GM15510 (cell line): ENCODE results near the gene RNF220.

Experiments
- POLR2A ChIP-seq: IDR thresholded peaks from 3 replicates; pipeline ENCODE4 v1.6.1; 2011; ENCODE audit warnings: borderline replicate concordance; ENCODE audit not compliant: insufficient read length; ENCODE audit errors: extremely low read depth

RNF220 gene

DNA sequence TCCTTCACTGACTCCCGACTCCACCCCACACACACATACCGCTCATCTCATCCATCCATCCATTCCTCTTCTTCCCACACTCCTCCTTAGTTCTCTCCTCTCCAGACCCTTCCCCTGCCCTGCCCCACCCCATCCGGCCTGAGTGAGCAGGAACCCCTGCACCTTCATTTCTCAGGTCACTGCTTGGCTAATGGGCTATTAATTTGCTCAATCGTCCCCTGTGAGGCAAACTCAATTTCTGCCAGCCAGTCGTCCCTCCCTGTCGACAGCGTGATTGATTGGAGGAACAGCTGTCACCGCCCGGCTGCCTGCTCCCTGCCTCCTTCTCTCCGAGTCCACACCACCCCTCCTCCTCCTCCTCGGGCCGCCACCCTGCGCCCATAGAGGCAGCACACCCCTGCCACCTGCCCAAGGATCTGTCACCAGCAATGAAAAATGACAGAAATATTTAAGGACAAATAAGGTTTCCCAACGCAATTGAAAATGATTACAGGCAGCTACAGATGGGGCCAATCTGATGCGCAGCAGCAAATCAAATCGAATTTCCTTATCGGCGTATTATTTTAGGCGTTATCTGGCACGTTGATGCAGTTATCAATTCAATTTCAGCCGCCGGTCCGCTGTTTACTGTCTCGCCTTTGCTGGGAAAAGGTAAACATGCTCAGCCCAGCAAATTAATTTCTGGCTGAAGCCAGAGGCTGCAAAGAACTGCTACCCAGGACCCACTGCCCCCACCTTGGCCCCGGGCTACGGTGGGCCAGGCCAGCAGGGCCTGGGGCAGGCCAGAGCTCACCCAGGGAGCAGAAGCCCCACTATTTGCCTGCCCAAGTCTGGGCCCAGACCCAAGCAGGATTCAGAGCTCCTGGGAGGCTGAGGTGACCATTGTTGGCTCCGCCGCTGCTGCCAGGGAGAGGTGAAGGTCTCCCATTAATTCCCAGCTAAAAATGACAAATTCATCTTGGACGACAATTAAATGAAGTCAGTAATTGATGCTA, 197.9 kb downstream of the RNF220 start:
- no peak for TF ChIP-seq POLR2A

DNA sequence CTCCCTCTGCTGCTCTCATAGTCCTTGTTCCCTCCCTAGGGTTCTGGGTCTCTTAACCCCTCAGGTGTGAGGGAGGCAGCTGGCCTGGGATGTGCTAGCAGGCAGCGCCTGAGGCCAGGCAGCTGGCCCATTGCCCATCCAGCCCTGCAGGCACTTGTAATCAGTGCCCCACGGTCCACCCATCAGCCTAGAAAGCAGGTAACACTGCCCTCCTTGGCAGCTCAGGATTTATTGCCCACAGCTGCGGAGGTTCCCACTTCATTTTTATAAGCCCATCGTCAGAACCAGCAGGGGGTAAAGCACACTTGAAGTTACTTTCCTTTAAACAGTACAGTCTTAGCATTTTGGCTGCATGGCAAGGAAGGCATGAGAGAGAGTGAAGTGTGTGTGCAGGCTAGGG, 198.7 kb downstream of the RNF220 start:
- no peak for TF ChIP-seq POLR2A

DNA sequence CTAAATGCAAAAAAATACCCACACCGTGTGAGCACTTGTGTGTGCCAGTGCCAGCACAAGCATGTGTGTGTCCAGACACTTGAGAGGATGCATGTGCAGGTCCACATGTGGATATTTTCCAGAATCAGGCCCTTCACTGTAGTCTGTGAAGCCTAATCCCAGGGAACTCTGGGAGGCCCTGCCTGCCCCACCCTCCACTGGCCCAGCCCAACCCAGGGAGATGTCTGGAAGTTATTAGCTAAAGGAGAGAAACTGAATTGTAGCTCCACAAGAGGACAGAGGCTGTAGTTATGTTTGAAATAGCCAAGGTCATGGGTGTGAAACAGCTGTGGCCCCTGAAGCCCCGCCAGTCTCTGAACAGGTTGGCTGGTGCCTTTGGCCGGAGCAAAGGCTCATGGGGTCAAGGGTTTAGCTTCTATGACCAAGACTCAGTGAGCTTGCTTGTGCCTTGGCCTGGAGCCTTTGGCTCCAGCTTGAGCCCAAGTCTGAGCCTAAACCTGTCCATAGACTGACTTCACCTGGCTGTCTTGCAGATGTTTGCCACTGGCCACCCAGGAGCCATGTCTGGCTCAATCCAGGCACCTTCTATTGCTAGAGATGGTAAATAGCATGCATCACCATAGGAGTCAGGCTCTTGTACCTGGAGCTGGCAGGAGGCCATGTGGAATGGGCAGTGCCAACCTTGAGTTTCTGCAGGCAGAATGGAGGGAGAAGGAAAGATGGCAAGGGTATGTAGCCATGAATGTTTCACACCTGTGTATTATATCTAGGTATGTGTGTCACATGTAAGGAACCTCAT, 199.3 kb downstream of the RNF220 start:
- no peak for TF ChIP-seq POLR2A

DNA sequence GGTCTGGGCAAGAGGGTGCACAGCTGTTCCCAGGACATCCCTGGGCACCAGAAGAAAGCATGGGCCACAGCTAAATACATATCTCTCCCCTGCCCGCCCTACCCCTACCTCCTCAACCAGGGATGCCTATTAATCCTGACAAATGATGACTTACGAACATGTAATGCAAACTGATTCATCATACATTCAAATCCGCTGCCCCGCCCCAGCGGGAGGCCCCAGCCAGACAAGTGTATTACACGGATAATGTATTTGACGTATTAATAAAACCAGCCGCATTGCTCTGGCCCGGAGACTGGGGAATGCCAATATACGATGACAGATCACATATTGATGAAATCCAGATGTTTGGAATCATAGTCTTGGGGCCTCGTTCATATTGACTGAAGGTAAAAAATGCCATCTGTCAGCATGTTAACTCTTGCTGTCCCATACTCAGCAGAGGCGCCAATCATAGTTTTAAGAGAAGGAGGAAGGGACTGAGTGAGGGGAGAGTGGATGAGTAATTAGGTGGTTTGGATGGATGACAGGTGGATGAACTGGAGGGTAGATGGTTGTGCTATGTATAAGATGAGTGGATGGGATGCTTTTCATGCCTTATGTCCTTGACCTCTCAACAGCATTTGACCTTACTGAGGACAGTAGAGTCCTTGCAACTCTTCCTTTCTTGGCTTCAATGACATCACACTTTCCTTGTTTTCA, 201.0 kb downstream of the RNF220 start:
- TF ChIP-seq POLR2A: no peak

DNA sequence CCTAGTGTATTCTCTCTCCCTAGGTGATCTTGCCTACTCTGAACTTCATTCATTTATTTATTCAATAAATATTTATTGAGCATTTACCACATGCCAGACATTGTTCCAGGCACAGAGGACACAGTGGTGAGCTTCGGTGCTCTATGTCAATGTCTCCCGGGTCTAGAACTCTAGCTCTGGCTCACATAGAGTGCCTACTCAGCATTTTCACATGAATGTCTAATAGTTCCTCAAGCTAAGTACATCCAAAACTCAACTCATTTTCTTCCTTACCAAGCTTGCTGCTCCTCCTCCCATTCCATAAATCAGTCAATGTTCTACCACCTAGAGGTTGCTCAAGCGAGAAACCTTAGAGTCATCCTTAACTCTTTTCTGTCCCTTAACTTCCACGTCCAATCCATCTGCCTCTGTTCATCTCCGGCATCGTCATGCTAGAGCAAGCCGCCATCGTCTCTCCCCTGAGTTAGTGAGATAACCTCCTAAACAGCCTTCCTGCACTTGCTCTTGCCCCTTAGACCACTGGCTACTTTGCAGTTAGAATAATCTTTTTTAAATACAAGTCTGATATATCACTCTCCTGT, 201.7 kb downstream of the RNF220 start:
- TF ChIP-seq POLR2A: no peak

DNA sequence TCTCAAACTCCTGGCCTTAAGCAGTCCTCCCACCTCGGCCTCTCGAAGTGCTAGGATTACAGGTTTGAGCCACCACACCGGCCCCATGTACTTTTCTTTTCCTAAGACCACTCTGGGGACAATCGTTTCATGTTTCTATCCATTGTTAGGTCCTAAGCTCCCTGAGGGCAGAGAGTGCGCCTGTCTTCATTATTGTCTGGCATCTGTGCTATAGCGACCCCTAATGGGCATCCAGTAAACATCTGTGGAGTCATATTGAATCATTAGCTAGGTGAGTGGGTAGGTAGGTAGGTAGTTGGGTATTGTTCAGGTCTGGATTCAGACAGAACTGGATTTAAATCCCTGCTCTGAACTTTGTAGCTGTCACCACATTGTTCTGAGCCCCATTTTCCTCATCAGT, 203.1 kb downstream of the RNF220 start:
- no peak for TF ChIP-seq POLR2A

DNA sequence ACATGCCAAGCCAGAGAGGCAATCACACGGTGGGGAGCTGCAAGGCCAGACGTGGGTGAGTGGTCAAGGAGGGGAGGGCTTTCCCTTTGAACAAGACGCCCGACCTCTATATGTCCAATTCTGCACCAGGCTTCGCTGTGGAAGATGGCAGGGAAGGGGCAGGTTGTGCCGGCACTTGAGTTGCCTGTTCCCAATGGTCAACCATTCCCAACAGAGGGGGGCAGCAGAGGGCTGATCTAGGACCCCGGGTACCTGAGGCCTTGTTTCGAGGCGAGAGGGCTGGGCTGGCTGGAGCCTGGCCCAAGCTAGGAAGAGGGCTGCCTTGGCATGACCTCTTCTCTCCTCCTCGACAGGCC, 204.3 kb downstream of the RNF220 start:
- TF ChIP-seq POLR2A: no peak

DNA sequence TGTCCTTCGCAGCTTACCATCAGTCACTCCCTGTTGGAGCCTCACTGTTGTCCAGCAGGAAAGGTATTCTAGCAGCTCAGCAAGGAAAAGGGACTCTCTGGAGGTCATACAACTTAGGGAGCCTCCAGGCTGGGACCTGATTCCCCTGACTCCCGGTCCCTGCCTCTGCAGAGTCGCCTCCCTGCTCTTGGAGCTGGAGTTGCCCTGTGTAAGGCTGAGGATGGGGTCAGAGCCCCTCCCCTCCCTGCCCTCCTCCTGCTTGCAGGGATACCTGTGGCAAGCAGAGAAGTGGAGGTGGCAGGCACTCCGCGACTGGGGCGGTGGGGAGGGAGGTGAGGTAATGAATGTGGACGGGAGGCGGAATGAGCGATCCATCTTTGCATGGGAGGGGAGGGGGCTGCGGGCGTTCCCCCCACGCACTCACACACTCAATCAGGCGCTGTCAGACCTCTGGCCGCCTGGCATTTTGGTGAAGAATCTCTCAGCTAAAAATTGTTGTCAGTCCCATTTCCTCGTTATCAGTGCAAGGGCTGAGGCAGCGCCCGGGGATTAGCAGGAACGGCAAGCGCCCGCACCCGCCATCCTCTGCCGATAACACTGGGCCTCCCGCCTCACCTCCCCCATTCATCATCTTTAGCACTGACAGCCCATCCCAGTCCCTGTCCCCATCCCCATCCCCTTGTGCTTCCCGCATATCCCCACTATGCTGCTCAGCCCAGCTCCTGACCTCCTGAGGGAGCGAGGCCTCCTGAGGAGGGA, 204.9 kb downstream of the RNF220 start:
- TF ChIP-seq POLR2A: no peak

DNA sequence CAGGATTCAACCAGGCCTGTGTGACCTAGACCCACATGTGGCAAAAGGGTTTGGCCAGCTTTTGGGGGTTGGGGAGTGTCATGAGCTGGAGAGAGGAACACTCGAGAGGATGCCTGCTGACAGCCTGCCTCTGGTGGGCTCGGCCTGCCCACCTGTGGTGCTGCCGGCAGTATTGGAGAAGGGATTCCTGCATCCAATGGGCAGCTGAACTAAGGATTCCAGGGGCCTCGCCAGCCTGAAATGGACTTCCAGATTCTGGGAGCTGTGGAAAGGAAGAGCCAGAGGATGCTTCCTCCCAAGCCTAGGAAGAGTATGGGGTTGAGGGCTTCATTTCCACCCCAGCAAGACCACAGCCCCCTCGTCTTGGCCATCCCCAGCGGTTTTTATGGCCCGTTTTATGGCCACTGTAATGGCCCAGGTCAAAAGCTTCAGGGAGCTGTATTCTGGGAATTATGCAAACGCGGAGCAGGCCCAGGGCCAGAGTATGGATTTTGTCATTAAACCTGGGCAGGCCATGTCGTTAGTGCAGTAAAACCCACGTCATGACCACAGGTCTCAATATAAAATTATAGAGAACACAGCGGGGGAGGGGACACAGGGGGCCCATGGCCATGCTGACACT, 205.6 kb downstream of the RNF220 start:
- no peak for TF ChIP-seq POLR2A

DNA sequence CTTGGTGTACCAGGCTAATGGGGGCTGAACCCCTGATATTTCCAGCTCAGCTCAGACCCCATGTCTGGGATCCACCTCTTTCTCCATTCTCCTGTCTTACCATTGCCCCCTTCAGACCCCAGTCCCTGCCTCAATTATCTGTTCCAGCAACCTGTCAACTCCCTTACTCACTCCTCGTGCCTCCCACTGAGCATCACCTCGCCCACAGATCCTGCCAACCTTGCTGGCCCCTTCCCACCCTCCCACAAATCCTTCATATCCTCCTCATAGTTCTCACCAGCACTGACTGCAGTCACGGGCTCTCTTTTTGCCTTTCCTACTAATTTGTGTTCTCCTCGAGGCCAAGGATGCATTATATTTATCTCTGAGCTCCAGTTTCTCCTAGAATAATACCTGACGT, 206.4 kb downstream of the RNF220 start:
- no peak for TF ChIP-seq POLR2A

DNA sequence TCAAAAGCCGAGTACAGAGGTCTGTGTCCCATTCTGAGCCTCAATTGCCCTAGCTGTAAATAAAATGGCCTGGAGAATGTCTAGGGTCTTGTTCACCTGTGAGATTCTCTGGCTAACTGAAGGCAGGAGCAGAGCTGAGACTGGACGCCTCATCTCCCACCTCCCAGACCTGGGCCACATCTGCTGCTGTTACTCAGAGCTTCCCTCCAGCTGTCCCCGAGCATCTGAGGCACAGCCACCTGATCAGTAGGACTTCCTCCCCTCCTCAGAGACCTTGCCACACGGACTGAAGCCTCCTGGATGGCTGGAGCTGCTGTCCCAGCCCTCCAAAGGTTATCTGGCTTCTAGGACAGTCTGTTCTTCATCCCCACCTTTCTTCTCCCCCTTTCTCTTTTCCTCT, 206.8 kb downstream of the RNF220 start:
- no peak for TF ChIP-seq POLR2A

DNA sequence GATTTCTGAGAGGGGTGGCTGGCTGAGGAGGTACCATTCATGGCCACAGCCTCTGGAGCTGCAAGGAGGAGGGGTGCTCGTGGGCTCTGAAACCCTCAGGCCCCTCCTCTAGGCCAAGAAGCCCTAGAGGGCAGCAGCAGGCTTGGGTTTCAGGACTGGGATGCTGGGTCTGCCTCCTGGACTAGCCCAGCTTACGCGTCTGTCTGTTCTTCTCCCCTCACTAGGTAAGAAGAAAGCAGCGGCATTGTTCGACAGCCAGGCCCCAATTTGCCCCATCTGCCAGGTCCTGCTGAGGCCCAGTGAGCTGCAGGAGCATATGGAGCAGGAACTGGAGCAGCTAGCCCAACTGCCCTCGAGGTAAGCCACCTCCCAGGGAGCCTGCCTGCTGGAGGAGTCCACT, 208.9 kb downstream of the RNF220 start:
- no peak for TF ChIP-seq POLR2A

DNA sequence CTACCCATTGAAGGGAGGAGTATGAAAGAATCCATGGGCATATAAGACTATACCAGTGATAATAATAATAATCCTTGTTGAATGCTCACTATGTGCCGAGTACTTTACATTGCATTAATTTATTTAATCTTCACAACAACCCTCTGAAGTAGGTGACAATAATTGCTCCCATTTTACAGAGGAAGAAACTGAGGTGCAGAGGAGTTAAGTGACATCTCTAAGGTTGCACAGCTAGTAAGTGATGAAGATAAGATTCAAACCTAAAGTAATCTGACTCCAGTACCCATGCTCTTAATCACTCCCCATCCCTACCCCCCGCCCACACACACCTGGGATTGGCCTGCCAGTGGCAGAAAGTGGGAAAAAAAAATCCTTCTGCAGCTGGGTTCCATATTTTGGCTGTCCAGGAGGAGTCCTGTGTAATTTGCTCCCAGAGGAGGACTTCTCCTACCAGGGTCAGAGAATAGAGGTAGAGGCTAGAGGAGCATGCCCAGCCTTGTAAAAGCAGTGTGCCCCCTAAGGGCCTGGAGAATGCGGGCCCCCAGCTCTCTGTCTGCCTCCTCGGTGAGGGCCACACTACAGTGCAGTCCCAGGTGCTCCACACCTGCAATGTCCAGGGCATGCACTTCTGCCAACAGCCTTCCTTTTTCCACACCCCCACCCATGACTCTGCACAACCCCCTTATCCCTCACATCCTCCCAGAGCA, 211.4 kb downstream of the RNF220 start:
- TF ChIP-seq POLR2A: no peak

DNA sequence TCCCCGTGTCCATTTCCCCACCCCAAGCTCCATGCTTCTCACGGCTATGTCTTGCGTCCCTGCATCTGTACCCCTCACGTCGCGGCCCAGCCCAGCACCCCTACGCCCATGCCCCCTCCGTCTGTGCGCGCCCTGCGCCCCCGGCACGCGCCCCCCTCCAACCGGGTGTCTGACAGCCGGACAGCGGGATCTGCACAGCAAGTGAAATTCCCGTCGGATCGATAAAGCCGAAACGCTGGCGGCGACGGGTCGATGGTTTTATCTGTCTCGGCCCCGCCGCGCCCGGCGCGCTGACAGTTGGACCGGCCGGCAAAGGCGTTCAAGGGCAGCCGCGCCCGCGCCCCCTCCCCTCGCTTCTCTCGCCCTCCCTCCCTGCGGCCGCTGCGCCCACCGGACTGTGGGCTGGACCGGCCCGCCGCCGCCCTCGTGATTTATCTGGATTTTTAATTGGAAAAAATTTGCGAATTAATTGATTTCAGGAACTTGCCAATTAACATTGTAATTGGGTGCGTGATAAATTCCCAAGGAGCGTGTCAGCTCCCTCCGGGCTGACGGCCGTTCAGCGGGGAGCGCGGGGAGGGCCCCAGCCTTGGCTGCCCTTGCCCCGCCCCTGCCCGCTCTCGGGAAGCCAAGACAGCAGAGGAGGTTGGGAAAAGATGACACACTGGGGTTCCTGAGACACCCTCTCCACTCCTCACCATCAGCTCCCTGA, 212.1 kb downstream of the RNF220 start:
- no peak for TF ChIP-seq POLR2A
